ENCODE measurements around the gene SLC13A3.

The SLC13A3 gene

DNA sequence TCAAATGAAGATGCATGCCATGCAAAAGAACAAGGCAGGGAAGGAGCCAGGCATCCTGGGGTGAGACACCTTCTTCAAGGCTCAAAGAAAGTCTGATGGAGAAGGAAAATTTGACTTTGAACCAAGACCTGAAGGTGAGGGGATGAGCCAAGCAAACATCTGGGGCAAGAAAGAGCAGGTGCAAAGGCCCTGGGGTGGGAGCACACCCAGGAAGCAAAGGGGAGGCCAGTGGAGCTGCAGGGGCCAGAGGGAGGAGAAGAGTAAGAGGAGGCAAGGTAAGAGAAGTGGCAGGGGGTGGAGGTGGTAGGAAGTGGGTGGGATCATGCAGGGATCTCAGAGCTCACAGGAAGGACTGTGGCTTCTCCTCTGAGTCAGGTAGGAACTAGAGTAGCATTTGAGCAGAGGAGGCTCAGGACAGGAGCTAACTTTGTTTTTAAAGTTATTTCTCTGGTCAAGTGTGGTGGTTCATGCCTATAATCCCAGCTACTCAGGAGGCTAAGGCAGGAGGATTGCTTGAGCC is 49.6 kb downstream of the SLC13A3 start:
- no peak for DNase-seq

DNA sequence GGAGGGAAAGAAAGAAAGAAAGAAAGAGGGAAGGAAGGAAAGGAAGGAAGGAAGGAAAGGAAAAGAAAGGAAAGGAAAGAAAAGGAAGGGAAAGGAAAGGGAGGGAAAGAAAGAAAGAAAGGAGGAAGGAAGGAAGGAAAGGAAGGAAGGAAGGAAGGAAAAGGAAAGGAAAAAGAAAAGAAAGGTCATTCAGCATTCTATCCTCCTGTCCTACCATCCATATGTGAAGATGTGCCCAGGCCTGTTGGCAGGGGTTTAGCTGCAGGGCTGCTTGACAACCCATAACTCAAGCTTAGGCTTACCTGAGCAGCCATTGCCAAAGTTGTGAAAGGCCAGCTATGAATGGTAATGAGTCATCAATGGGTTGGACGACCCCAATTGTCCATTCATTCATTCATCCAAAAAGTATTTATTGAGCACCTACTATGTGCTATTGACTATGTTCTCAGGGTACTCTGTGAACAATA is 50.9 kb downstream of the SLC13A3 start:
- no peak for DNase-seq

DNA sequence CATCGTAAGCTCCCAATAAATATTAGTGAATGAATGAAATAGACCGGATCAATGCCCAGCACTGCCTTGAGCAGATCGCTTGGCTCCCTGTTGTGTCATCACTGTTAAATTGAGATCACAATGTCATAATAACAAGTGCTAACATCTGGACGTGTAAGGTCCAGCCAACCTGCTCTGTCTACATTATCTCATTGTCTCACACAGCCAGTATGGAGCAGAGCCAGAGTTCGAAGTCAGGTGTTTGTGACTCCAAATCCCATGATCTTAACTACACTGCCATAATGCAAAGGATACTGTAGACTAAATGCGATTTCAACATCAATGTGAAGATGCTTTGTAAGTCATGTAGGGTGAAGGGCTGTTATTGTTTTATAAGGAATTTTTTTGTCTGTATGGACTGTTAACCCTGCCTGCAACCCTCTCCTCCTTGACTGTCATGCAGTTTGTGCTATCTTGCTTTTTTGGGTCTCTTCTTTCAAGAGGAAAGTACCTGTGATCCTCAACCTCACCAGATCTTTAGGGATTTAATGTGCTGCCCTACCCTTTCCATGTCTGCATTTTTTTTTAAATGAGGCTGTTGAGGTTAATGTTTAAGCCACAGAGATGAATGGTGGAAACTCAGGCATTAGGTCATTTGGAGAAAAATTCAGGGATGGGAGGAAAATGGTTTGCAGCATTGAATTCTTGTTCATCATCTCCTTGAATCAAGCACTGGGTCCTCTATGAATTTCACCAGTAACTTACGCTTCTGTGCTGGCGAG is 51.9 kb downstream of the SLC13A3 start:
- no peak for DNase-seq

- no peak for DNase-seq
These were observed 55.3 kb downstream of the SLC13A3 start for GRCh38 chr20:46595933-46596332.

GRCh38 chr20:46594725-46595124 is 56.5 kb downstream of the SLC13A3 start:
- DNase-seq, result no peak

- DNase-seq, result no peak
These were observed 58.5 kb downstream of the SLC13A3 start for GRCh38 chr20:46592580-46593362.

- DNase-seq, result no peak
These were observed 60.8 kb downstream of the SLC13A3 start for GRCh38 chr20:46590443-46590842.

DNA sequence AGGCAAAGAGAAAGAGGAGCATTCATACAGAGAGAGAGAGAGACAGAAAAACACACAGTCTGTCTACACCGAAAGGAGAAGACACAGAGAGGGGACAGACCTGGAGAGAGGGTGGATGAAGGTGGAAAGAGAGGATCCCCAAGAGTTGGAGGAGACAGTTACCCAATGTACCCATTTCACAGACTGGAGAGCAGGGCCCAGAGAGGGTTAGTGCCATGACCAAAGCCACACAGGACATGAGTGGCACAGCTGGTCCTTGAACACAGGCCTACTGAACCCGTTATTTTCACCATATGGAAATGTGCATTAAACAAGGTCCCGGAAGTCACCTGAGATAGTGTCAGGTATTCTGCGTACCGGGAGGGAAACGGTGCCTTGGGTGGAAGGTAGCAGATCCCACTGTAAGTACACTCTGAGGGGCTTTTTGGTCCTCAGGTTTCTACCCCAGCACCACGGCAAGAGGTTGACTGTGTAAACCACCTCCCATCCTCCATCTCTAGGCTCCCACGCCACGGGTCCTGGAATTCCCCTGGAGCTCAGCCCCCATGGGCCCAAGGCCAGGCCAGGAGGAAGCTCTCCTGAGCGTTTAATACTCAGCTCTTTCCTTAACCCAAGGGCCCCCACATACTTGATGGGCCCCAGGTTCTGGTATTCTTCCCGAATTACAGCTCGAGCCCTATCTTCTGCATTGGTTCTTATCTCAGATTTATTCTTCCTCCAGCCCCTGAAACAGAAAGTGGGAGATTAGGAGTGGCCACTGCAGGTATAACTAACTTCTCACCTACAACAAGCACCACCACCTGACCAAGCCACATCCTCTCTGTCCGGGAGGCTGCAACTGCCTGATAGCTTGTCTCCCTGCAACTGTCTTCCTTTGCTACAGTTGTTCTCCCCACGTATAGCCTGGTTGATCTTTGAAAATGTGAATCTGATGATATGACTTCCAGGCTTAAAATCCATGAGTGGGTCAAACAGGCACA is 62.4 kb downstream of the SLC13A3 start:
- DNase-seq, result no peak

- DNase-seq, result no peak
These were observed 63.3 kb downstream of the SLC13A3 start for GRCh38 chr20:46587986-46588385.

- DNase-seq, result no peak
These were observed 64.5 kb downstream of the SLC13A3 start for GRCh38 chr20:46586724-46587123.

DNA sequence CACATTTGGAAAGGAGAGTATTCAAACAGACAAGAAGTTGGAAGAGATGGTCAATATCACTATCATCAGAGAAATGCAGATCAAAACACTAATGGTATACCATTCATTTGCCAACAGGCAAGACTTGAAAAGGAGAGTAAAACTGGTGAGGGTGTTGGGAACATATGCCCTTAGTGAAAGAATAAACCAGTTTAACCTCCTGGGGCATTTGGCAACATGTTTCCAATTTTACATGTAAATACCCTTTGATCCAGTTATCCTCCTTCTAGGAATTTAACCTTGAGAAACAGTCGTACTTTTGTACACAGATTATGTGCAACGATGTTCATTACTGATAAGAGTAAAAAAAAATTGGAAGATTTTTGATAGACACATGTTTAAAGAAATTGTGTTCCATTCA is 66.8 kb downstream of the SLC13A3 start:
- no peak for DNase-seq

DNA sequence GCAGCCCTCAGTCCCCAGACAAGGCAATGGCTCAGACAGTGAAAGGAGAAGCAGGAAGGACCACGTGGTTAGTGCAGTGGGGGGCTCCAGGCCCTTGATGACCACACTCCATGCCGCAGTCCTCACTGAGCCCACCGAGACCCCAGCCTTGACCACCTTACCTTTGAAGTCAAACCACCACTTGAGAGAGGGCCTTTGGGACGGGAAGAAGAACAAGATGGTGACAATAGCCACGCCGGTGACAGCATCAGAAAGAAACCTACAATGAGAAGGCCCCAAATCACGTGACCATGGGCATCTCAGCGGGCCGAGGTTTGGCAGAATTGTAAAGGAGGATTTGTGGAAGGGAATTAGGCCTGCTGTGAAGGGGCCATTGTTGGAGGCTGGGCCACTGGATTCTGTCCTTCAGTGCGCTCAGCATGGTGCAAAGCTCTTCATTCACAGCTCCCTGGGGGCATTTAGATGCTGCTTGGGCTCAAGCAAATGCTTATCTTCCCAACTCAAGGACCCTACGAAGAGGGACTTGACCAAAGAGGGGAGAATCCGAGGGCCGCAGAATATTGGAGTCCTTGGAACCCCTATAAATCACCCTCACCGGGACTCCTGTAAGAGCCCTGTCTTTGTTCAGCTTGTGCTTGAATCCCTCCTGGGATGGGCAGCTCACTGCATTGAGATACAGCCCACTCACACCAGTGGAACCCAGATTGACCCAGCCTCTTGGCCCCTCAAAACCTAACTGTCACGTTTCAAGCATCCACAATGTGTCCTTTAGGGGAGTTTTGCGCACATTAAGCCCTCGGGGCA is 67.6 kb downstream of the SLC13A3 start:
- no peak for DNase-seq

- no peak for DNase-seq
These were observed 68.6 kb downstream of the SLC13A3 start for GRCh38 chr20:46582648-46583047.

GRCh38 chr20:46581391-46581790 is 69.9 kb downstream of the SLC13A3 start:
- DNase-seq, result no peak

- no peak for DNase-seq
These were observed 70.5 kb downstream of the SLC13A3 start for GRCh38 chr20:46580613-46581205.

GRCh38 chr20:46578745-46579144 is 72.5 kb downstream of the SLC13A3 start:
- no peak for DNase-seq

- no peak for DNase-seq
These were observed 74.4 kb downstream of the SLC13A3 start for GRCh38 chr20:46576774-46577395.

DNA sequence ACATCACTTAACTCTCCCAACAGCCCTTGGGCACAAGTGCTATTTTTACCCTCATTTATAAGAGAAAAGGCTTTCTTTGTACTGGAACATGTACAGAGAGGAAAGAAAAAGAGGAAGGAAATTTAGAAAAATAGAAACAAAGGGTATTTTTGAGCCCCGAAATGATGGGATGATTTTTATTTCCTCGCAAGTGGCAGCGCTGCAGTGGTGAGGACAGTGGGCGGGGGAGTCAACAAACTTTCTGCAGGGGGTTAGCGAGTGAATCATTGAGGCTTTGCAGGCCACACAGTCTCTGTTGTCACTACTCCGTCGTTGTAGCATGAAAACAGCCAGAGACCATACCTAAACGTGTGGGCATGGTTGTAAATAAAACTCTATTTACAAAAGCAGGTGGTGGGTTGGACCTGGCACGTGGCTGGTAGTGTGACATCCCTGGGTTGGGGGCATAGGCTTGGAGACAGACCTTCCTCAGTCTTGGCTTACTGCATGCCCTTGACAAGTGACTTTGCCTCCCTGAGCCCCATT is 75.3 kb downstream of the SLC13A3 start:
- DNase-seq, result no peak

- DNase-seq, result no peak
These were observed 75.9 kb downstream of the SLC13A3 start for GRCh38 chr20:46575394-46575793.

- no peak for DNase-seq
These were observed 77.3 kb downstream of the SLC13A3 start for GRCh38 chr20:46573788-46574584.
